CD4-positive, alpha-beta T cell treated with Interleukin-4 for 4 hours (primary cell): ENCODE results near the gene TTC9C.
"Not testable (repeated sequence)": the region's sequence is repeated elsewhere in the genome, so short reads cannot be mapped to it uniquely, and the experiment has no call there.

Source experiments
- DNase-seq: peaks from one replicate; pipeline ENCODE4 v3.0.0-alpha.2; 2020

TTC9C gene, protein sequence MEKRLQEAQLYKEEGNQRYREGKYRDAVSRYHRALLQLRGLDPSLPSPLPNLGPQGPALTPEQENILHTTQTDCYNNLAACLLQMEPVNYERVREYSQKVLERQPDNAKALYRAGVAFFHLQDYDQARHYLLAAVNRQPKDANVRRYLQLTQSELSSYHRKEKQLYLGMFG

GRCh38 chr11:62728171-62728988 is at the start of gene TTC9C:
TTC9C (plus strand) TSS chr11:62728486; CDS start chr11:62728849, 363 bp downstream.
- peak; percentile 84 for DNase-seq

GRCh38 chr11:62678770-62679696 is 49.3 kb upstream of the TTC9C start, which contains the start of gene UBXN1:
UBXN1 (minus strand) TSS chr11:62679073; CDS start chr11:62678923, 150 bp downstream.
- peak; percentile 85 for DNase-seq

- peak; percentile 47 for DNase-seq
Observed at GRCh38 chr11:62680825-62681240, 47.5 kb upstream of the TTC9C start.

- DNase-seq, result no peak
Observed at GRCh38 chr11:62682518-62682917, 45.8 kb upstream of the TTC9C start.

DNA sequence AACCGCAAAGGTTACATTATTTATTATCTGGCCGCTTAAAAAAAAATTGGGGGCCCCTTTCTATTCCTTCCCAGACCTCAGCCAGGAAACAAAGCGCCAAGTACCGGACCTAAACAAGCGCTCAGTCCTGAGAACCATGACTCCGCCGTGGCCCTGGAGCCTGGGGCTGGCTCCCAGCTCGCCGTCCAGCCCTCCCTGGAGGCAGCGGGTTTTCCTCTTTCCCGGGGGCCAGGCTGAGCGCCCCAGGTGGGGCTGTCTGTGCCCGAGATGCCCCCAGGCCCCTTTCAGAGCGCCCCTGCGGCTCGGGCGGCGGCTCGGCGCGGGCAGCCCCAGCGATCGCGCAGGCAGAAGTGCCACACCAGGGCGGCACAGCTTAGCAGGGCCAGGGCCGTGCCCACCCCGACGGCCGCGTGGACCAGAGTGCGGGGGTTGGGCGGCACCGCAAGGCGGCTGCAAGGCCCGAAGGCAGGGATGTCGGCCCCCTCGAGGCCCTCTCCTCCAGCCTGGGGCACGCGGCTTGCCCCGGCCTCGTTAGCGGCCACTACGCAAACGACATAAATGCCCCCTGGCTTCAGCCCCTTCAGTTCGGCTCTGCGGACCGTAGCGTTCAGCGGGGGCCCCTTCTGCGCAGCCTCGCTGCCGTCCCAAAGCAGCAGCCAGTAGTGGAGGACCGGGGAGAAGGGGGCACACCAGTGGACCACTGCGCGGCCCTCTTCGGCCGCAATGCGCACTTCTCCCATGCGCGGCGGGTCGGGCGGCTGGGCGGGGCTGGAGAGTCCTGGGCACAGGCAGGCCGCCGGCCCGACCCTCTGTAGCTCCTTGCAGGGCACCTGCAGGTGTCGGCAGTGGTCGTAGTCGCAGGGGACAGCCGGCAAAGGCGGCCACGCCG is 40.5 kb upstream of the TTC9C start:
- no peak for DNase-seq

DNA sequence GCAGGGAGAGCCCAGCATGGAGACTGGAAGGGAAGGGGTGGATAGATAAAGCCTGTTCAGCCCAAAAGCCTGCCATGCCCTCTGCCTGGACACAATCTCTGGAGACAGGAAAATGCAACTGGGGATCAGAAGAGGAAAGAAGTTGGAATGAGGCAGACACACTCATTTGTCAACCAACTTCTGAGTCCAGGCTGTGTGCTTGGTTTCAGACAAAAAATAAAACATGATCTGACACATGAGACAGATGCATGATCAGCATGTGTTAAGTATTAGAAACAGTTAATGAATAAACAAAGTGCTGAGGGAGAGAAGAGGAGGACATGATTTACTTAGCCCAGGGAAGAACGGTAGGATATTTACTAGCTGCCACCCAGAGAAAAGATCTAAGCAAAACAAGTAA is 39.8 kb upstream of the TTC9C start:
- DNase-seq, result no peak

DNA sequence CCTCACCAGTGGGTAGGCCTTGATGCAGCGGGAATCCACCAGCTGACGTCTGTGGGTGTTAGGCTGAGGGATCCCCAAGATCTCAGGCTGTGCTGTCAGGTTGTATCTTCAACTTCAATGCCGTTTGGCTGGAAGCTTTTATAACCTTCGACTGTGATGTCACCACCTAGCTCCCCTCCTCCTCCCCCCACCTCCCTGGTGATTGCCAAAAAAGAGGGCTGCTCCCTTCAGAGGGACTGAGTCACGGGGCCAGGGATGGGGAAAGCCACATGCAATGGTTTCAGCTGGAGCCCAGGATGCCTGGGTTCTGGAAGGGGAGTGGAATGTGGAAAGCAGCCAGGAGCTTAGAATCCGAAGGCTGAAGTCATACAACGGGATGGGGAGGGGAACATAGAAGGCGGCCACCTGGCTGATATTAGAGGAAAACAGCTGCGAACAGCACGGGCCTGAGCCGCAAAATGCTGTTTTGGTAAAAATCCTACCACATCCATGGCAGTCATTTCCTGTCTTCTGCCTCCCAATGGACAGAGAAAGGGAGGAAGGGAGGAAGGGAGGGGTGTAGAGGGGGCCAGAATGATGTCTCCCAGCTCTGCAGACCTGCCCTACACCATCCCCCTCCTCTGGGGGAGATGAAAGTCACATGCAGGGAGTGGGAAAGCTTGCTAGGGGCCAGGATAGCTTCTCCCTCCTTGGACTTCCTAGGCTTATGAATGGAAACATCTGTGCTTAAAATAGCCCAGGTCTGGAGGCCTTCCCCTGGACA is 38.7 kb upstream of the TTC9C start, which contains the start of gene LRRN4CL:
TSS of gene LRRN4CL (minus strand) at position 110 of the 763 bp plus-strand sequence. CDS start 1,022 bp downstream, outside the sequence.
- DNase-seq, result no peak

GRCh38 chr11:62693624-62694023 is 34.7 kb upstream of the TTC9C start:
- DNase-seq, result not testable (repeated sequence)

DNA sequence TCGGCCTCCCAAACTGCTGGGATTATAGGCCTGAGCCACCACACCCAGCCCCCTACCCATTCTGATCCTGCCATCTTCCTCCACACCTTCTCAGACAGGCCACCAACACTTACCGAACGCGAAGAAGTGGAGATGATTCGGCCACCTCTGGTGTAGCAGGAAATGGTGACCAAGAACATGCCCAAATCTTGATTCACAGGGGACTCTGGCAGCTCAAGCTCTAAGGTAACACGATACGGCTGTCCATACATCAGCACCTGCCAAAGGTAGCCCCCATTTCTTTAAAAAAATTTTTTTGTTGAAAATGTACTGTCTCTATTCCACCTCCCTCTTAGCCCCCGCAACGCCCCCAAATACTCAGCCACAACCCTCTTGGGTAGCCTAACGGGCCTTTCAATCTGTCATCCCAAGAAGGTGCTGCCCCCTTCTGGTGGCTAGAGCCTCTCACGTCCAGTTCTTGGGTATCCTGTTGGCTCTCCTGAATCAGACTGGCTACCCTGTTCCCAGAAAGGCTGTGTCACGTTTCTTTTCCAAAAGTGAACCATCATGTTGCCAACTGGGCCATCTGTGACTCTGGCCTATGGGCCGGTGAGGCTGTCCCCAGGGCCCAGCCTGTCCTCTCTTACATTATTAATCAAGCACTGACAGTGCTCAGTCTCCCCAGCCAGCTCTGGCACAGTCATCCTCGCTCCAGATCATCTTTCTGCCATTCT is 33.7 kb upstream of the TTC9C start:
- peak; percentile 79 for DNase-seq

GRCh38 chr11:62702246-62702645 is 26.0 kb upstream of the TTC9C start:
- DNase-seq, result no peak

GRCh38 chr11:62703921-62704320 is 24.4 kb upstream of the TTC9C start:
- not testable (repeated sequence) for DNase-seq

DNA sequence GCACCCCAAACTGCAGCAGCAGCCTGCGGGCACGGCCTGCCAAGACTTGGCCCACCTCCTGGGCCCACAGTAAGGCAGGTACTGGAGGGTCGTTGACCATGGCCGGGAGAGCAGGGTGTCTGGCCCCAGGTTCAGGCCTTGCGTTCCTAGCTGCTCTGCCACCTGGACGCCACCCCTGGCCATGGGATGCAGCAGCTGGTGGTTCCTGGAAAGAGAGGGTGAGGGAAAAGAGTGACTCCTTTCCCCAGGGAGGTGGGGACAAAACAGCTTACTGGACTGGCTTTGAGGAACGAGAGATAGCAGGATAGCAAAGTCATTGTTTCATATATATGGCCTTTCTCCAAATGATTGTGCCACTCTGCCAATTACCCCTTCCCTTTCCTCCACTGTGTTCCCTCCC is 22.9 kb upstream of the TTC9C start:
- DNase-seq, result no peak

DNA sequence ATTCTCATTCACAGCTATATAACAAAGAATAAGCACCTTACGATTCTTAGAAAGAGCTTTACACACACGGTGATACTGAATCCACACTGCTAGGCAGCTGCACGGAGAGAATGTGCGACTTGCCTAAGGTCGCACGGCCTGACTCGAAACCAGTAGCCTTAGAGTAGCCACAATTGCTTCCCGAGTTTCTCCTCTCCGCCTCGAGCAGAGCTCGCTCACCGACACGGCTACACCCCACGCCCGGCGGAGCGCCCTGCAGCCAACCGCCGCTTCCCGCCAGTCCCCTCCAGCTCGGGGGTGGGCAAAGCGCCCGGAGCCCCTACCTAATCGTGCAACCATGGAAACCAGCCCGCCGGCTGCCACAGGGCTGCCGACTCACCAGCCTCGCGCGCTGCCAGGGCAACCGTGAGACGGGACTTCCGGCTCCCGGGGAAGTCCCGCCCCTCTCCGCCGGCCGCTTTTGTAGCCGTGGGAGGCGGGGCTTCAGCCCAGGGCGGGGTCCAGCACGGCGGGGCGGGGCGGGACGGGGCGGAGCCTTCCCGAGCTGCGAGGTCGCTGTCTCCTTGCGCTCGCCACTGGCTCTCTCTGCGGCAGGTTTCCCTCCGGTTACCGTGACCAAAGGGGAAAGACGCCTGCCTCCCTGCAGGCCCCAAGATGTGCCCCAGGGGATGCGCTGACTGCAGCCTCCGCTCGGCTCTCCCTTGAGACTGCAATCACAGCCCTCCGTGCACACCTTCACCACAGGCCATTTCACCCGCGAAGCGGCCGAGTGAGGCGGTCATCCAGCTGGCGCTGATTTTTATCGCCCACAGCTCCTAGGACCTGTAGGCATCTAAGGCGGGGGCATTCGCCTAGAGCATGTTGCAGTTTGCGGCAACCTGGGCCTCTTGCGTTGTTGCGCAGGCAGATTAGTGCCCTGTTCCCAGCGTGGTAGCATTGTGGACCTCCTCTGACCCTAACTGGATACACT is 22.1 kb upstream of the TTC9C start:
- DNase-seq, result peak; percentile 92

DNA sequence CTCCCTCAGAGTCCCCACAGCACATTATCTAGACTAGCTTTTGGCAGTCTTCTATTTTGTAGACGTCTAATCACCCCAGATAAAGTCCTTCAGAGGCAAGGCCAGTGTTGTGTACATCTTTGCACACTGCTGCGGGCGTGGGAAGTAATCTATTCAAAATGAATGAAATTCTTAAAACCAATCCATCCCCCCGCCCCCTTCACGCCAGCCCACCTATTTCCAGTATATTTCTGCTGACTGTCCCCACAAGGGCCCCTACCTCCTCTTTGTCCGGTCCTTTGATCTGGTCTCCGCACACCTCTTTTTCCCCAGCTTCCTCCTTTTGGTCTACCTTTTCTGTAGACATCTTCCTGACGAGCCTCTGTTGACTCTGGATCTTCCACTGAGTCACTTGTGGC is 21.4 kb upstream of the TTC9C start:
- DNase-seq, result no peak

- no peak for DNase-seq
Observed at GRCh38 chr11:62707277-62707861, 20.9 kb upstream of the TTC9C start, which contains the start of the genes BSCL2 and GNG3. BSCL2 (minus strand) TSS chr11:62707424; CDS start chr11:62707195, 229 bp downstream. GNG3 (plus strand) TSS chr11:62707676; CDS start chr11:62708296, 620 bp downstream.

GRCh38 chr11:62708392-62708791 is 19.9 kb upstream of the TTC9C start:
- DNase-seq, result no peak

- DNase-seq, result peak; percentile 42
Observed at GRCh38 chr11:62708793-62709192, 19.5 kb upstream of the TTC9C start.

DNA sequence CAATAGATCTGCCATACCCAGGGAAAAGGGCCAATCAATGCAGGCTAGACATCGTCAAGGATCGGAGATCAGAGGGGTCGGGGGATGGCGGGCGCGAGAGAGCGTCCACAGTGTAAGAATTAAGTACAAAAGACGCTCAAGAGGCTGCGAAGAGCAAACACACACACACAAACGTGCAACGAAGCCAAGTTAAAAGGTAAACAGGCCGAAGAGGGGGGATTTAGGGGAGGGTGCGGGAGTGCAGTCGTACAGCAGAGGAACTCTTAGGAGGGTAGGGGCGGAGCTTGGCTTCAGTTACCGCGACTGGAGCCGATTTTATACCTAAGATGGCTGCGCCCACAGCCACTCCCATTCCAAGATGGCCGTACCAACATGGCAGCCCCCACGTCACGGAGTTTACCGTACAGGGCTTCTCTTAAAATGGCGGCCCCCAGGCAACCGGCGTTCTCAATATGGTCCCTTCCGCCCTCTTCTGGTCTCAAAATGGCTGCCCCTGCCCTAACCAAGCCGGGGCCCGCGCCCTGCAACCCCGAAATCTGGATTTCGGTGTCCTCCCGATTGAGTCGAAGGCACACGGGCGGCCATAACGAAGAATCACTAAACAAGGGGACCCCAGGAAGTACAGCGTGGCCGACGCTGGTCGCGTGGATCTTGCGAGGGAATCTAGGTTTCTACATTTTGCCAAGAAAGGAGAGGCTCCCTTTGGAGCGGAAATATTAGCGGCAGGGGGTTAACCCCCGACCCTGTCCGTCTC is 18.9 kb upstream of the TTC9C start:
- peak; percentile 98 for DNase-seq
